HEK293T (cell line): ENCODE measurements around the gene CUTC.
"Not testable (repeated sequence)": the region's sequence is repeated elsewhere in the genome, so short reads cannot be mapped to it uniquely, and the experiment has no call there.

ENCODE experiments used
- CTCF ChIA-PET: fragments of 350-600 bp; formaldehyde crosslinking; extraction: SDS; loops from one replicate; lab custom pipeline; 2021; ENCODE audit warnings: antibody characterized with exemption, inconsistent platforms; lab: Yijun Ruan, JAX
- POLR2A ChIA-PET: fragments of 350-600 bp; formaldehyde crosslinking; extraction: SDS; loops from one replicate; lab custom pipeline; 2020; ENCODE audit warnings: antibody characterized with exemption, inconsistent platforms; lab: Yijun Ruan, JAX
- DNase-seq: peaks from one replicate; pipeline ENCODE4 v3.0.0; 2012; ENCODE audit warnings: mixed read lengths; ENCODE audit errors: extremely low spot score
- ARNT ChIP-seq: fragments of 450-650 bp; IDR thresholded peaks from 2 replicates; pipeline ENCODE4 v1.6.1; 2017; ENCODE audit warnings: mild to moderate bottlenecking
- BHLHE40 ChIP-seq: fragments of 450-650 bp; IDR thresholded peaks from 2 replicates; pipeline ENCODE4 v1.6.1; 2016; ENCODE audit warnings: mild to moderate bottlenecking, moderate library complexity, borderline replicate concordance
- CTBP1 ChIP-seq: fragments of 450-650 bp; IDR thresholded peaks from 2 replicates; pipeline ENCODE4 v1.6.1; 2016; ENCODE audit warnings: borderline replicate concordance
- ELF4 ChIP-seq: fragments of 450-650 bp; IDR thresholded peaks from 2 replicates; pipeline ENCODE4 v1.6.1; 2017; ENCODE audit warnings: antibody characterized with exemption
- FOXA1 ChIP-seq: fragments of 450-650 bp; IDR thresholded peaks from 2 replicates; pipeline ENCODE4 v1.6.1; 2016; ENCODE audit warnings: mild to moderate bottlenecking
- FOXK2 ChIP-seq: fragments of 450-650 bp; IDR thresholded peaks from 2 replicates; pipeline ENCODE4 v1.6.1; 2016; ENCODE audit warnings: mild to moderate bottlenecking
- FOXM1 ChIP-seq: fragments of 450-650 bp; IDR thresholded peaks from 2 replicates; pipeline ENCODE4 v1.6.1; 2017; ENCODE audit warnings: mild to moderate bottlenecking, borderline replicate concordance
- HDGF ChIP-seq: fragments of 450-650 bp; IDR thresholded peaks from 2 replicates; pipeline ENCODE4 v1.6.1; 2017; ENCODE audit warnings: antibody characterized with exemption, borderline replicate concordance
- L3MBTL2 ChIP-seq: fragments of 450-650 bp; conservative IDR thresholded peaks from 2 replicates; pipeline ENCODE4 v1.6.1; 2016; ENCODE audit warnings: mild to moderate bottlenecking
- LEF1 ChIP-seq: fragments of 450-650 bp; IDR thresholded peaks from 2 replicates; pipeline ENCODE4 v1.6.1; 2017; ENCODE audit warnings: mild to moderate bottlenecking, borderline replicate concordance
- NFRKB ChIP-seq: fragments of 450-650 bp; IDR thresholded peaks from 2 replicates; pipeline ENCODE4 v1.6.1; 2016; ENCODE audit warnings: mild to moderate bottlenecking, moderate library complexity
- PKNOX1 ChIP-seq: fragments of 450-650 bp; IDR thresholded peaks from 2 replicates; pipeline ENCODE4 v1.6.1; 2016
- SP1 ChIP-seq: fragments of 450-650 bp; IDR thresholded peaks from 2 replicates; pipeline ENCODE4 v1.6.1; 2017
- SUZ12 ChIP-seq: fragments of 450-650 bp; IDR thresholded peaks from 2 replicates; pipeline ENCODE4 v1.6.1; 2016; ENCODE audit warnings: mild to moderate bottlenecking
- TARDBP ChIP-seq: fragments of 450-650 bp; IDR thresholded peaks from 2 replicates; pipeline ENCODE4 v1.6.1; 2016
- ZNF384 ChIP-seq: fragments of 450-650 bp; IDR thresholded peaks from 2 replicates; pipeline ENCODE4 v1.6.1; 2016

CUTC gene

GRCh38 chr10:99740260-99740659 lies 8.2 kb downstream of the CUTC start:
- ChIA-PET POLR2A (interaction anchor here (4.4 kb wide), 1 partner anchor 8 kb away, joined by 23 read pairs; the partner anchor contains the start of genes COX15 and CUTC), CTCF (interaction anchor here (1.0 kb wide), 1 partner anchor 8 kb away, joined by 3 read pairs; the partner anchor contains the start of genes COX15 and CUTC)
- TF ChIP-seq FOXA1 (no peak), PKNOX1 (no peak), FOXK2 (no peak), CTBP1 (no peak), ELF4 (no peak), HDGF (no peak), SUZ12 (no peak), ZNF384 (no peak), TARDBP (no peak)
- no peak for DNase-seq

- TF ChIP-seq CTBP1 (no peak), TARDBP (no peak), BHLHE40 (no peak), LEF1 (no peak)
- no peak for DNase-seq
- ChIA-PET POLR2A (interaction anchor here (4.4 kb wide), 1 partner anchor 9 kb away, joined by 23 read pairs; the partner anchor contains the start of genes COX15 and CUTC), CTCF (interaction anchor here (0.6 to 1.0 kb wide), 2 partner anchors 9 to 1938 kb away, joined by 3 read pairs; partner anchors contain the start of genes COX15 and CUTC)
These were observed 9.0 kb downstream of the CUTC start for GRCh38 chr10:99740933-99741559.

GRCh38 chr10:99742254-99742653 lies 10.2 kb downstream of the CUTC start:
- TF ChIP-seq HDGF (no peak), FOXM1 (no peak), ZNF384 (no peak), FOXA1 (no peak), SUZ12 (no peak), ELF4 (no peak), NFRKB (no peak), BHLHE40 (no peak), ARNT (no peak), CTBP1 (no peak)
- POLR2A ChIA-PET = interaction anchor here (4.4 kb wide), 1 partner anchor 10 kb away, joined by 23 read pairs; the partner anchor contains the start of genes COX15 and CUTC
- CTCF ChIA-PET = interaction anchor here (0.6 to 0.7 kb wide), 3 partner anchors 62 to 88 kb away, joined by 3 to 6 read pairs (median 5); no protein-coding TSS in a partner anchor
- no peak for DNase-seq

GRCh38 chr10:99742701-99743100 lies 10.7 kb downstream of the CUTC start:
- ChIA-PET POLR2A (interaction anchor here (4.4 kb wide), 1 partner anchor 11 kb away, joined by 23 read pairs; the partner anchor contains the start of genes COX15 and CUTC), CTCF (interaction anchor here (0.6 to 1.3 kb wide), 4 partner anchors 10 to 88 kb away, joined by 3 to 6 read pairs (median 4); no protein-coding TSS in a partner anchor)
- no peak for DNase-seq
- TF ChIP-seq TARDBP = no peak
- no peak for TF ChIP-seq NFRKB
- TF ChIP-seq ZNF384 = no peak
- no peak for TF ChIP-seq CTBP1
- TF ChIP-seq HDGF = no peak
- TF ChIP-seq SUZ12 = no peak
- no peak for TF ChIP-seq ARNT
- TF ChIP-seq PKNOX1 = no peak
- TF ChIP-seq FOXA1 = no peak
- TF ChIP-seq L3MBTL2 = no peak
- TF ChIP-seq BHLHE40 = no peak
- no peak for TF ChIP-seq ELF4
- TF ChIP-seq FOXM1 = no peak
- no peak for TF ChIP-seq SP1
- no peak for TF ChIP-seq LEF1
- TF ChIP-seq FOXK2 = no peak

- TF ChIP-seq FOXA1 (no peak), FOXK2 (no peak), FOXM1 (no peak), ARNT (no peak), CTBP1 (no peak), TARDBP (no peak)
- no peak for DNase-seq
- ChIA-PET CTCF (interaction anchor here (1.3 kb wide), 1 partner anchor 11 kb away, joined by 4 read pairs; no protein-coding TSS in a partner anchor), POLR2A (interaction anchor here (4.4 kb wide), 1 partner anchor 12 kb away, joined by 23 read pairs; the partner anchor contains the start of genes COX15 and CUTC)
These were observed 11.8 kb downstream of the CUTC start for GRCh38 chr10:99743841-99744240.

GRCh38 chr10:99746166-99746565 lies 14.1 kb downstream of the CUTC start:
- POLR2A ChIA-PET, DNase-seq, CTCF ChIA-PET: not testable (repeated sequence)

- ChIA-PET POLR2A (interaction anchor here (1.2 kb wide), 1 partner anchor 16 kb away, joined by 4 read pairs; the partner anchor contains the start of genes COX15 and CUTC), CTCF (no interaction called here)
- TF ChIP-seq SP1 (no peak), CTBP1 (no peak), ELF4 (no peak)
- DNase-seq = no peak
These were observed 16.9 kb downstream of the CUTC start for GRCh38 chr10:99748823-99749451.
